Natural killer cell (primary cell): ENCODE results near the gene IFNA5. TPM values are rescaled to one million over a fixed set of nuclear protein-coding genes. Genes with fewer than 3 reads are reported as not detected.
A peak's percentile ranks its signal among the peaks of the same experiment; 100 is the strongest.

Source experiments
- ATAC-seq, 3 donors: fragments of 150-1000 bp in 2 of 3; fragments of 200-7000 bp in 1 of 3; cut with Tn5 transposase; 1 replicate in 1 of 3; 2 replicates in 2 of 3; pipeline ENCODE4 v1.10.0; 2021; ENCODE audit warnings: mild to moderate bottlenecking in 2 of 3, moderate library complexity in 2 of 3
- DNase-seq, 2 donors: peaks; one replicate each; pipeline versions ENCODE4 v3.0.0 to v3.0.0-alpha.2; 2013 to 2021; ENCODE audit warnings: mixed read lengths in 1 of 2
- H3K27ac ChIP-seq: one replicate; pipeline ENCODE4 v1.5.1; 2013; ENCODE audit warnings: mild to moderate bottlenecking, low read length
- H3K27me3 ChIP-seq: one replicate; pipeline ENCODE4 v1.6.1; 2013; ENCODE audit warnings: low read length; ENCODE audit not compliant: control insufficient read depth, insufficient read depth
- H3K36me3 ChIP-seq: one replicate; pipeline ENCODE4 v1.6.1; 2013; ENCODE audit warnings: low read length; ENCODE audit not compliant: control insufficient read depth, insufficient read depth
- H3K4me1 ChIP-seq: one replicate; pipeline ENCODE4 v1.6.1; 2013; ENCODE audit warnings: low read length; ENCODE audit not compliant: control insufficient read depth, insufficient read depth
- H3K4me3 ChIP-seq: one replicate; pipeline ENCODE4 v1.5.1; 2013; ENCODE audit warnings: low read length
- H3K9me3 ChIP-seq: one replicate; pipeline ENCODE4 v1.6.1; 2013; ENCODE audit warnings: low read length; ENCODE audit not compliant: control insufficient read depth, insufficient read depth
- H3K27ac Mint-ChIP-seq, 2 donors: one replicate each; pipeline ENCODE4 v1.8.0; 2022; ENCODE audit warnings: mild to moderate bottlenecking in 2 of 2, mixed read lengths in 2 of 2, moderate library complexity in 1 of 2
- H3K27me3 Mint-ChIP-seq, 2 donors: one replicate each; pipeline ENCODE4 v1.8.0; 2022; ENCODE audit warnings: low read depth in 2 of 2, mixed read lengths in 2 of 2
- H3K36me3 Mint-ChIP-seq: one replicate; pipeline ENCODE4 v1.8.0; 2022; ENCODE audit warnings: mixed read lengths
- H3K4me1 Mint-ChIP-seq, 2 donors: one replicate each; pipeline ENCODE4 v1.8.0; 2022; ENCODE audit warnings: mixed read lengths in 2 of 2
- H3K4me3 Mint-ChIP-seq: one replicate; pipeline ENCODE4 v1.8.0; 2022; ENCODE audit warnings: mild to moderate bottlenecking, moderate library complexity, mixed read lengths
- H3K9me3 Mint-ChIP-seq, 2 donors: one replicate each; pipeline ENCODE4 v1.8.0; 2022; ENCODE audit warnings: mixed read lengths in 2 of 2
- WGBS: methylation state at CpG from one replicate; pipeline ENCODE4 v1.1.7; 2013; ENCODE audit warnings: missing lambda C conversion rate; ENCODE audit not compliant: insufficient coverage; 5-methylcytosine and 5-hydroxymethylcytosine counted together
- intact Hi-C: fragments of 100-400 bp; cut with micrococcal nuclease; formaldehyde crosslinking; loops from one replicate; pipeline ENCODE4 v1.14.2; 2022
- total RNA-seq, 4 donors: library from RNA; stranded (reverse); fragments of 120-200 nt in 1 of 4; gene quantifications; one replicate each; pipeline versions ENCODE4 v1.2.3 to v1.2.4, GENCODE V29; 2013 to 2022
- TF ChIP-seq, protein P1 (sequence below): fragments of 200-600 bp; IDR thresholded peaks from one replicate; pipeline ENCODE4 v1.8.0; 2022; ENCODE audit warnings: antibody characterized with exemption

The IFNA5 gene
- total RNA-seq, 3 donors from 2014 or later (not counting 1 experiment from before 2014, with no cell fraction given), result not detected

DNA sequence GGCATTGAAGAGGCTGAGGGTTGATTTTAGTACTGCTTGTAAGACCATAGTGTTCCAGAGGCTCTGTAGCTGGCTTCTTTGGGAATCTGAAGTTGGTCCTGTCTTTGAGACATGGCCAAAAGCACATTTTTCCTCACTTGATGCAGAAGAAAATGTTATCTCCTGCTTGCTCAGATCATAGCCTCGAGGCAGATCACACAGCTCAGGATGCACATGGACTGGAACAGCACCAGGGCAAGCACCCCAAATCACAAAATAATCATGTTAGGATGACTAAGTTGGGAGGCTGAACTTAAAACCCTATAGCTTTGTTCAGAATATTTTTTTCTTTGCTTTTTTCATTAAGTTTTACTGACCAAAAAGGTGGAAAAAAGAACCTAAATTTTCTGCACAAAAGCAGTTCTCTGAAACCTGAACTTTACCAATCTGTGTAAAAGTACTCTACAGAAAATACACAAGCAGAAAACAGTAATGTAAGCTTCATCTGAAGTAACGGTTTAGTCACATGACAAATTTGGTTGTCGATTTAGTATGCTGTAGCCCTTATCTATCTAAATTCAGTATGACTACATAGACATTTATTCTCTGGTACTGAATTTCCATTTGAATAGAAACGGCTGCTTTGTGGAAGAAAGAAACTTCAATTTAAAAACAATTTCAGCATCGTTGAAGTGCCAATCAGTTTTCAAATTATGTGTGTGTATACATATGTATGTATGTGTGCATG, 26.7 kb upstream of the IFNA5 start:
- TF ChIP-seq, protein P1, sequence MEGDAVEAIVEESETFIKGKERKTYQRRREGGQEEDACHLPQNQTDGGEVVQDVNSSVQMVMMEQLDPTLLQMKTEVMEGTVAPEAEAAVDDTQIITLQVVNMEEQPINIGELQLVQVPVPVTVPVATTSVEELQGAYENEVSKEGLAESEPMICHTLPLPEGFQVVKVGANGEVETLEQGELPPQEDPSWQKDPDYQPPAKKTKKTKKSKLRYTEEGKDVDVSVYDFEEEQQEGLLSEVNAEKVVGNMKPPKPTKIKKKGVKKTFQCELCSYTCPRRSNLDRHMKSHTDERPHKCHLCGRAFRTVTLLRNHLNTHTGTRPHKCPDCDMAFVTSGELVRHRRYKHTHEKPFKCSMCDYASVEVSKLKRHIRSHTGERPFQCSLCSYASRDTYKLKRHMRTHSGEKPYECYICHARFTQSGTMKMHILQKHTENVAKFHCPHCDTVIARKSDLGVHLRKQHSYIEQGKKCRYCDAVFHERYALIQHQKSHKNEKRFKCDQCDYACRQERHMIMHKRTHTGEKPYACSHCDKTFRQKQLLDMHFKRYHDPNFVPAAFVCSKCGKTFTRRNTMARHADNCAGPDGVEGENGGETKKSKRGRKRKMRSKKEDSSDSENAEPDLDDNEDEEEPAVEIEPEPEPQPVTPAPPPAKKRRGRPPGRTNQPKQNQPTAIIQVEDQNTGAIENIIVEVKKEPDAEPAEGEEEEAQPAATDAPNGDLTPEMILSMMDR, result no peak
- no peak overlapping the region for H3K27ac ChIP-seq
- intact Hi-C loops, result loop anchor here (5.0 kb wide), 1 partner anchor 470 kb away; the partner anchor contains the start of gene MTAP
- peaks cover 67 to 71% of the 10 kb centered on the region in 2 donors for H3K4me1 Mint-ChIP-seq
- peaks cover 8% of the 10 kb centered on the region for H3K4me1 ChIP-seq
- WGBS, result 71% methylated on average over 1 of the region's 5 CpGs
- H3K27me3 Mint-ChIP-seq, result no peaks in the 10 kb centered on the region
- no peak overlapping the region for H3K4me3 ChIP-seq
- peak overlapping the region; percentile 21 to 59 for H3K27ac Mint-ChIP-seq
- no peak for ATAC-seq
- no peak for DNase-seq
- no peaks in the 10 kb centered on the region for H3K36me3 Mint-ChIP-seq
- no peaks in the 10 kb centered on the region for H3K9me3 Mint-ChIP-seq
- H3K9me3 ChIP-seq, result no peaks in the 10 kb centered on the region
- peaks cover 8% of the 10 kb centered on the region for H3K36me3 ChIP-seq
- H3K4me3 Mint-ChIP-seq, result peak overlapping the region; percentile 25
- no peaks in the 10 kb centered on the region for H3K27me3 ChIP-seq

DNA sequence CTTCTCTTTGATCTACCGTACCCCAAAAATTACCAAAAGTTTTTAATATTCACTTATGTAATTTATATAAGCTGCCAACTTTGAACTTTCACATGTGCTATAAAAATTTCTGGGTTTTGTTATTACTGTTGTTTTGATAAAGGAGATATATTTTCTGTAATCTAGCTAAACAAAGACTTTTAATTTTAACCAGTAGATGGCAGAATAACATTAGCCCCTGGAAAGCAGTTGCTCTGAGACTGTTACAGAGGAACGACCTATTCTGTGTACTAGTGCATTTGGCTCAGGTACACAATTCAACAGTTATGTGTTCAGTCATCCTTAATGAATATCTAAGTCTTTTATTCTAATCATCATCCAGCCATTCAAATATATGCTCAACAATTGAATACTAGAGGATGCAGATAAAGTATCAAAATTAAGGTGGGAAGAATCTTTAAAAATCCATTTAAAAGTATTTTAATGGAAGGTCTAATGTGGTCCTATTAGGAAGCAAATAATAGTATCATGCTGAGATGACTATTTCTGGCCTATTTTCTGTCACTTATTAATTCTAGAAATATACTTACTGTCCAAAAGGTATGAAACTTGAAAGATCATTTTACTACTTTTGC, 21.5 kb upstream of the IFNA5 start:
- 0% methylated on average over 1 of the region's 2 CpGs for WGBS
- H3K9me3 ChIP-seq, result no peaks in the 10 kb centered on the region
- TF ChIP-seq, protein P1, result peak; percentile 82
- Mint-ChIP-seq H3K4me3 (no peak overlapping the region), H3K27ac (peak overlapping the region in 1 of 2 donors; percentile 33), H3K4me1 (peaks cover 47 to 58% of the 10 kb centered on the region in 2 donors), H3K27me3 (no peaks in the 10 kb centered on the region), H3K36me3 (no peaks in the 10 kb centered on the region), H3K9me3 (no peaks in the 10 kb centered on the region)
- DNase-seq (peak in 1 of 2 donors; percentile 76), ATAC-seq (peak; percentile 71 to 93 (median 86))
- H3K36me3 ChIP-seq, result peaks cover 32% of the 10 kb centered on the region
- intact Hi-C loops, result loop anchor here (1.0 kb wide), 2 partner anchors 70 to 463 kb away; no protein-coding TSS in a partner anchor
- H3K27me3 ChIP-seq, result no peaks in the 10 kb centered on the region
- no peaks in the 10 kb centered on the region for H3K4me1 ChIP-seq
- H3K27ac ChIP-seq, result no peak overlapping the region
- H3K4me3 ChIP-seq, result no peak overlapping the region

DNA sequence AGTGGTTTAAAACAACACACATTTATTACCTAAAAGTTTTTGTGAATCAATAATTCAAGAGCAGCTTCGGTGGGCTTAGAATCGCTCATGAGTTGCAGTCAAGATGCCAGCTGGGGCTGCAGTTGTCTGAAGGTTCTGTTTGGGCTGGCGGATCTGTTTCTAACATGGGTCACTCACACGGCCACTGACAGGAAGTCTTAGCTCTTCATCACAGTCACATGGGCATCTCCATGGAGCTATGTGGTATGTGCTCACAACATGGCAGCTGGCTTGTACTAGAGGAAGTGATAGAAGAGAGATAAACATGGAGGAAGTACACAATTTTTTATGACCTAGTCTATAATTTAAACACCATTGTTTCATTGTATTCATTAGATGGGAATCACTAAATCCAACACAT, 18.9 kb upstream of the IFNA5 start:
- WGBS, result 81% methylated on average over 4 of the region's 4 CpGs
- ATAC-seq, result no peak
- no peaks in the 10 kb centered on the region for H3K27me3 ChIP-seq
- Mint-ChIP-seq H3K27ac (peak overlapping the region; percentile 52 to 66), H3K4me3 (no peak overlapping the region), H3K27me3 (no peaks in the 10 kb centered on the region), H3K9me3 (no peaks in the 10 kb centered on the region), H3K36me3 (no peaks in the 10 kb centered on the region), H3K4me1 (peaks cover 31 to 37% of the 10 kb centered on the region in 2 donors)
- H3K36me3 ChIP-seq, result peaks cover 33% of the 10 kb centered on the region
- no peak overlapping the region for H3K4me3 ChIP-seq
- H3K9me3 ChIP-seq, result no peaks in the 10 kb centered on the region
- no peak overlapping the region for H3K27ac ChIP-seq
- no peak for DNase-seq
- intact Hi-C loops, result no loop called here
- TF ChIP-seq, protein P1, result no peak
- H3K4me1 ChIP-seq, result no peaks in the 10 kb centered on the region
